Measurements from ENCODE around the gene POU6F2. TPM values are rescaled to one million over a fixed set of nuclear protein-coding genes. Genes with fewer than 3 reads are reported as not detected.

POU6F2 gene
- total RNA-seq, 1 experiment from 2014 or later: not detected

GRCh38 chr7:39260279-39260844 lies 282.7 kb downstream of the POU6F2 start:
- no peak for DNase-seq (ENCODE audit: low read depth, low spot score)
- H3K27ac ChIP-seq (ENCODE audit: low read length): no peak overlapping the region
- no peak for ATAC-seq
- TF ChIP-seq POLR2AphosphoS5 (IDR thresholded peaks at IDR 0.05; ENCODE audit: low read depth, low read length) (no peak), TCF7L2 (IDR thresholded peaks at IDR 0.05; ENCODE audit: low read depth, low read length) (no peak), REST (IDR thresholded peaks at IDR 0.05; ENCODE audit: insufficient read depth in 1 of 2, low read depth in 2 of 2, low read length in 1 of 2) (no peak), CTCF (IDR thresholded peaks at IDR 0.05) (no peak), SIN3A (IDR thresholded peaks at IDR 0.05; ENCODE audit: borderline replicate concordance, insufficient read depth, low read depth, low read length) (no peak)
- no peaks in the 10 kb centered on the region for H3K36me3 ChIP-seq (ENCODE audit: control insufficient read depth, insufficient read depth, low read length)
- ChIA-PET POLR2A (no interaction called here), CTCF (no interaction called here)
- H3K4me1 ChIP-seq (ENCODE audit: control insufficient read depth, insufficient read depth, low read length): no peaks in the 10 kb centered on the region
- H3K9me3 ChIP-seq (ENCODE audit: control insufficient read depth, insufficient read depth, low read depth, low read length): no peaks in the 10 kb centered on the region
- H3K27me3 ChIP-seq (ENCODE audit: control insufficient read depth, insufficient read depth, low read length): no peaks in the 10 kb centered on the region
- in situ Hi-C loops (cut with HindIII; ENCODE audit: low pct_unique_long_range_greater_than_20kb, low sequenced_read_pairs) (no loop called here), intact Hi-C loops (cut with micrococcal nuclease; ENCODE audit: unreplicated experiment) (no loop called here)
- BruUV-seq (replicated peaks): no TSS peak
- H3K4me3 ChIP-seq (ENCODE audit: low read depth in 2 of 2, low read length in 2 of 2): no peak overlapping the region

GRCh38 chr7:39261771-39262170 lies 284.1 kb downstream of the POU6F2 start:
- no peak for DNase-seq (ENCODE audit: low read depth, low spot score)
- CTCF ChIA-PET: interaction anchor here (0.5 kb wide), 1 partner anchor 207 kb away, joined by 5 read pairs; no protein-coding TSS in a partner anchor
- Histone ChIP-seq H3K27me3 (ENCODE audit: control insufficient read depth, insufficient read depth, low read length) (no peaks in the 10 kb centered on the region), H3K36me3 (ENCODE audit: control insufficient read depth, insufficient read depth, low read length) (no peaks in the 10 kb centered on the region), H3K4me1 (ENCODE audit: control insufficient read depth, insufficient read depth, low read length) (no peaks in the 10 kb centered on the region), H3K9me3 (ENCODE audit: control insufficient read depth, insufficient read depth, low read depth, low read length) (no peaks in the 10 kb centered on the region), H3K4me3 (ENCODE audit: low read depth in 2 of 2, low read length in 2 of 2) (no peak overlapping the region), H3K27ac (ENCODE audit: low read length) (no peak overlapping the region)
- BruUV-seq (replicated peaks): no TSS peak
- in situ Hi-C loops (cut with HindIII; ENCODE audit: low pct_unique_long_range_greater_than_20kb, low sequenced_read_pairs) (no loop called here), intact Hi-C loops (cut with micrococcal nuclease; ENCODE audit: unreplicated experiment) (no loop called here)
- TF ChIP-seq SIN3A (IDR thresholded peaks at IDR 0.05; ENCODE audit: borderline replicate concordance, insufficient read depth, low read depth, low read length) (no peak), CTCF (IDR thresholded peaks at IDR 0.05) (no peak), REST (IDR thresholded peaks at IDR 0.05; ENCODE audit: insufficient read depth in 1 of 2, low read depth in 2 of 2, low read length in 1 of 2) (no peak), TCF7L2 (IDR thresholded peaks at IDR 0.05; ENCODE audit: low read depth, low read length) (no peak), POLR2AphosphoS5 (IDR thresholded peaks at IDR 0.05; ENCODE audit: low read depth, low read length) (no peak)
- POLR2A ChIA-PET: no interaction called here
- ATAC-seq: no peak
